DND-41 (cell line): ENCODE results near the gene XXYLT1.

Source experiments
- ATAC-seq: fragments of 200-7000 bp; cut with Tn5 transposase; 3 replicates; pipeline ENCODE4 v1.9.1; 2021; ENCODE audit warnings: low read depth; ENCODE audit not compliant: insufficient read depth
- DNase-seq: peaks from one replicate; pipeline ENCODE4 v3.0.0-alpha.2; 2020
- H2AFZ ChIP-seq: 2 replicates; pipeline ENCODE4 v1.6.0; 2012; ENCODE audit warnings: low read depth, low read length
- H3K27ac ChIP-seq: 2 replicates; pipeline ENCODE4 v1.5.1; 2012; ENCODE audit warnings: low read length, inconsistent platforms
- H3K27me3 ChIP-seq: fragments of 200-600 bp; sonication (generic); 2 replicates; pipeline ENCODE4 v1.6.0; 2012; ENCODE audit warnings: low read length, mild to moderate bottlenecking, inconsistent platforms; ENCODE audit not compliant: insufficient read depth, poor library complexity
- H3K36me3 ChIP-seq: 2 replicates; pipeline ENCODE4 v1.5.1; 2012; ENCODE audit warnings: low read length, inconsistent platforms; ENCODE audit not compliant: insufficient read depth
- H3K4me1 ChIP-seq: 2 replicates; pipeline ENCODE4 v1.5.1; 2012; ENCODE audit warnings: mild to moderate bottlenecking, low read length; ENCODE audit not compliant: insufficient read depth
- H3K4me2 ChIP-seq: 2 replicates; pipeline ENCODE4 v1.6.0; 2012; ENCODE audit warnings: mild to moderate bottlenecking, moderate library complexity, low read length, inconsistent platforms; ENCODE audit not compliant: insufficient read depth
- H3K4me3 ChIP-seq, 2 experiments: fragments of 200-600 bp in 1 of 2; shearing (Covaris generic) in 1 of 2; 2 replicates each; pipeline ENCODE4 v1.5.1; 2012 to 2016; ENCODE audit warnings: inconsistent platforms in 2 of 2, low read length in 2 of 2, mild to moderate bottlenecking in 2 of 2, low read depth in 1 of 2, moderate library complexity in 1 of 2
- H3K79me2 ChIP-seq: 2 replicates; pipeline ENCODE4 v1.6.0; 2012; ENCODE audit warnings: low read length, inconsistent platforms; ENCODE audit not compliant: insufficient read depth
- H3K9ac ChIP-seq: 2 replicates; pipeline ENCODE4 v1.6.0; 2012; ENCODE audit warnings: low read depth, mild to moderate bottlenecking, inconsistent platforms, low read length, moderate library complexity
- H3K9me3 ChIP-seq: 2 replicates; pipeline ENCODE4 v1.5.1; 2012; ENCODE audit warnings: low read length, moderate library complexity, mild to moderate bottlenecking, inconsistent platforms; ENCODE audit not compliant: insufficient read depth, severe bottlenecking
- H4K20me1 ChIP-seq: 2 replicates; pipeline ENCODE4 v1.6.0; 2012; ENCODE audit warnings: low read length; ENCODE audit not compliant: insufficient read depth
- CTCF ChIP-seq: IDR thresholded peaks from 2 replicates; pipeline ENCODE4 v1.5.1; 2012; ENCODE audit warnings: borderline replicate concordance, low read length, moderate library complexity, mild to moderate bottlenecking; ENCODE audit not compliant: poor library complexity, severe bottlenecking; ENCODE audit errors: extremely low read depth
- EZH2 ChIP-seq: IDR thresholded peaks from 3 replicates; pipeline ENCODE4 v1.6.1; 2012; ENCODE audit warnings: borderline replicate concordance, low read depth, mild to moderate bottlenecking, moderate library complexity, low read length, inconsistent platforms; ENCODE audit not compliant: severe bottlenecking

XXYLT1 gene

GRCh38 chr3:195044411-195044810 is 226.5 kb downstream of the XXYLT1 start:
- H2AFZ ChIP-seq: no peak overlapping the region
- no peak overlapping the region for H3K4me2 ChIP-seq
- no peak overlapping the region for H3K9ac ChIP-seq
- DNase-seq (no peak), ATAC-seq (no peak)
- TF ChIP-seq CTCF: no peak
- TF ChIP-seq EZH2: no peak
- H3K4me1 ChIP-seq: no peaks in the 10 kb centered on the region; the same call in 1 of the 2 replicates
- H3K36me3 ChIP-seq: no peaks in the 10 kb centered on the region
- no peaks in the 10 kb centered on the region for H3K27me3 ChIP-seq
- no peaks in the 10 kb centered on the region; the same call in 1 of the 2 replicates for H4K20me1 ChIP-seq
- no peak overlapping the region for H3K27ac ChIP-seq
- H3K79me2 ChIP-seq: no peaks in the 10 kb centered on the region
- no peak overlapping the region for H3K4me3 ChIP-seq
- no peaks in the 10 kb centered on the region for H3K9me3 ChIP-seq

GRCh38 chr3:195043607-195044339 is 227.2 kb downstream of the XXYLT1 start:
- Histone ChIP-seq H4K20me1 (no peaks in the 10 kb centered on the region; the same call in 1 of the 2 replicates), H3K4me1 (no peaks in the 10 kb centered on the region; the same call in 1 of the 2 replicates), H3K36me3 (no peaks in the 10 kb centered on the region), H3K27ac (no peak overlapping the region), H3K9ac (no peak overlapping the region), H3K4me2 (no peak overlapping the region), H3K27me3 (no peaks in the 10 kb centered on the region), H3K4me3 (no peak overlapping the region), H2AFZ (no peak overlapping the region), H3K9me3 (no peaks in the 10 kb centered on the region), H3K79me2 (no peaks in the 10 kb centered on the region)
- ATAC-seq: no peak
- TF ChIP-seq EZH2: no peak
- no peak for TF ChIP-seq CTCF
- no peak for DNase-seq

- Histone ChIP-seq H3K9ac (no peak overlapping the region), H3K27ac (no peak overlapping the region), H2AFZ (no peak overlapping the region), H3K4me2 (no peak overlapping the region), H3K27me3 (no peaks in the 10 kb centered on the region), H3K4me3 (no peak overlapping the region), H3K9me3 (no peaks in the 10 kb centered on the region), H3K36me3 (no peaks in the 10 kb centered on the region), H3K4me1 (no peaks in the 10 kb centered on the region; the same call in 1 of the 2 replicates), H4K20me1 (no peaks in the 10 kb centered on the region; the same call in 1 of the 2 replicates), H3K79me2 (no peaks in the 10 kb centered on the region)
- TF ChIP-seq CTCF: no peak
- no peak for TF ChIP-seq EZH2
- DNase-seq: no peak
- no peak for ATAC-seq
Observed at GRCh38 chr3:195042743-195043606, 228.0 kb downstream of the XXYLT1 start.
